Measurements from ENCODE around the gene TSPOAP1.

Gene TSPOAP1

GRCh38 chr17:58294034-58294433 lies 34.6 kb downstream of the TSPOAP1 start:
- DNase-seq (ENCODE audit: low read depth) = no peak
- no peak for TF ChIP-seq CTCF (IDR thresholded peaks at IDR 0.05; ENCODE audit: low read depth, low read length)
- no peak for TF ChIP-seq MAX (IDR thresholded peaks at IDR 0.05; ENCODE audit: low read depth, low read length)
- TF ChIP-seq POLR2A (IDR thresholded peaks at IDR 0.05; ENCODE audit: extremely low read depth, insufficient read length) = no peak
- no peak for TF ChIP-seq MYC (IDR thresholded peaks at IDR 0.05; ENCODE audit: low read depth, low read length)
- no peak overlapping the region for H3K4me3 ChIP-seq (ENCODE audit: low read depth, low read length)

- TF ChIP-seq CTCF (IDR thresholded peaks at IDR 0.05; ENCODE audit: low read depth, low read length) (no peak), MAX (IDR thresholded peaks at IDR 0.05; ENCODE audit: low read depth, low read length) (no peak), MYC (IDR thresholded peaks at IDR 0.05; ENCODE audit: low read depth, low read length) (no peak), POLR2A (IDR thresholded peaks at IDR 0.05; ENCODE audit: extremely low read depth, insufficient read length) (no peak)
- no peak overlapping the region for H3K4me3 ChIP-seq (ENCODE audit: low read depth, low read length)
- DNase-seq (ENCODE audit: low read depth) = no peak
These were observed 37.3 kb downstream of the TSPOAP1 start for GRCh38 chr17:58291246-58291645.

- no peak overlapping the region for H3K4me3 ChIP-seq (ENCODE audit: low read depth, low read length)
- TF ChIP-seq MYC (IDR thresholded peaks at IDR 0.05; ENCODE audit: low read depth, low read length) (no peak), MAX (IDR thresholded peaks at IDR 0.05; ENCODE audit: low read depth, low read length) (no peak), POLR2A (IDR thresholded peaks at IDR 0.05; ENCODE audit: extremely low read depth, insufficient read length) (no peak), CTCF (IDR thresholded peaks at IDR 0.05; ENCODE audit: low read depth, low read length) (no peak)
- DNase-seq (ENCODE audit: low read depth) = peak; percentile 26
These were observed 38.7 kb downstream of the TSPOAP1 start for GRCh38 chr17:58289869-58290268.

- peak overlapping the region; percentile 37 for H3K4me3 ChIP-seq (ENCODE audit: low read depth, low read length)
- peak; percentile 59 for DNase-seq (ENCODE audit: low read depth)
- TF ChIP-seq MYC (IDR thresholded peaks at IDR 0.05; ENCODE audit: low read depth, low read length) (no peak), CTCF (IDR thresholded peaks at IDR 0.05; ENCODE audit: low read depth, low read length) (no peak)
These were observed 43.2 kb downstream of the TSPOAP1 start for GRCh38 chr17:58285422-58285810.

- peak; percentile 59; the same call in 1 of the 2 replicates for TF ChIP-seq MYC (IDR thresholded peaks at IDR 0.05; ENCODE audit: low read depth, low read length)
- peak; percentile 60; the same call in 1 of the 2 replicates for TF ChIP-seq MAX (IDR thresholded peaks at IDR 0.05; ENCODE audit: low read depth, low read length)
- peak; percentile 64 for TF ChIP-seq POLR2A (IDR thresholded peaks at IDR 0.05; ENCODE audit: extremely low read depth, insufficient read length)
- no peak for TF ChIP-seq CTCF (IDR thresholded peaks at IDR 0.05; ENCODE audit: low read depth, low read length)
- DNase-seq (ENCODE audit: low read depth) = peak; percentile 99
- peak overlapping the region; percentile 68 for H3K4me3 ChIP-seq (ENCODE audit: low read depth, low read length)
These were observed 43.8 kb downstream of the TSPOAP1 start for GRCh38 chr17:58284613-58285421.
